ENCODE results near the gene MRPL12.

MRPL12 gene

DNA sequence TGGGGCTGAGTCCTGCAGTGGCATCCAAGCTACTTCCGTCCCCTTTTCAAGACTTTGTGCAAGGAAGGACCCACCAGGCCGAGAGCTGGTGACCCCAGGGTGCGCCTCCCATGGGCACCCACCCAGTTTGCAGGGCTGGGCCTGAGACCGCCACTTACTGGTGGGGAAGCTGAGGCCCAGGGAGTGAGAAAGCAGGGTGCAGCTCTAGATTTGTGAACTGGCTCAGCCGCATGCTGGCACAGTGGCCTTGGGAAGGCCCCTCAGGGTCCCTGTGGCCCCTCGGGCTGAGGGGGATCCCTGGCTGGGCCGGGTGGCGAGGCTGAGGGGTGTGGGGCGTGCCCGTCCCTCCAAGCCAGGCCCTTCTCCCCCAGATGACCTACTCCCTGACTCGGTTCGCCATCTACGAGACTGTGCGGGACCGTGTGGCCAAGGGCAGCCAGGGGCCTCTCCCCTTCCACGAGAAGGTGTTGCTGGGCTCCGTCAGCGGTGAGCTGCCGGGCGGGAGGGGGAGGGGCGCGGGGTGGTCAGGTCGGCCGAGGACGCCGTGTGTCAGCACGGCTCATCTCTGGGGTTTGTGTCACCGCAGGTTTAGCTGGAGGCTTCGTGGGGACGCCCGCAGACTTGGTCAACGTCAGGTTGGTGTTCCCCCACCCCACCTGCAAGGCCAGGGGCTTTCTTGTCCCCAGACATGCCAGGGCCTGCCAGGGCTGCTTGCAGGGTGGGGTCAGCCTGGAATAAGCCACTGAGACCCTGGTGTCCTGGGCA lies 12.1 kb downstream of the MRPL12 start:
- peaks cover 2% of the 10 kb centered on the region for H3K4me1 ChIP-seq (ENCODE audit: control insufficient read depth, insufficient read depth, low read length)
- no peaks in the 10 kb centered on the region for H3K27me3 ChIP-seq (ENCODE audit: control insufficient read depth, insufficient read depth, low read length)
- H3K4me3 ChIP-seq (ENCODE audit: low read depth, low read length) = no peak overlapping the region
- no peaks in the 10 kb centered on the region for H3K9me3 ChIP-seq (ENCODE audit: control insufficient read depth, insufficient read depth, low read length)
- no peak overlapping the region for H3K9ac ChIP-seq (ENCODE audit: low read depth, low read length)
- H3K36me3 ChIP-seq (ENCODE audit: control insufficient read depth, insufficient read depth, low read length) = peaks cover 36% of the 10 kb centered on the region

GRCh38 chr17:81715872-81716673 lies 12.9 kb downstream of the MRPL12 start:
- no peaks in the 10 kb centered on the region for H3K9me3 ChIP-seq (ENCODE audit: control insufficient read depth, insufficient read depth, low read length)
- peaks cover 5% of the 10 kb centered on the region for H3K4me1 ChIP-seq (ENCODE audit: control insufficient read depth, insufficient read depth, low read length)
- H3K36me3 ChIP-seq (ENCODE audit: control insufficient read depth, insufficient read depth, low read length) = peaks cover 36% of the 10 kb centered on the region
- no peak overlapping the region for H3K9ac ChIP-seq (ENCODE audit: low read depth, low read length)
- H3K4me3 ChIP-seq (ENCODE audit: low read depth, low read length) = no peak overlapping the region
- H3K27me3 ChIP-seq (ENCODE audit: control insufficient read depth, insufficient read depth, low read length) = no peaks in the 10 kb centered on the region

GRCh38 chr17:81716674-81716996 lies 13.5 kb downstream of the MRPL12 start:
- Histone ChIP-seq H3K36me3 (ENCODE audit: control insufficient read depth, insufficient read depth, low read length) (peaks cover 36% of the 10 kb centered on the region), H3K9ac (ENCODE audit: low read depth, low read length) (no peak overlapping the region), H3K27me3 (ENCODE audit: control insufficient read depth, insufficient read depth, low read length) (no peaks in the 10 kb centered on the region), H3K9me3 (ENCODE audit: control insufficient read depth, insufficient read depth, low read length) (no peaks in the 10 kb centered on the region), H3K4me1 (ENCODE audit: control insufficient read depth, insufficient read depth, low read length) (peaks cover 7% of the 10 kb centered on the region), H3K4me3 (ENCODE audit: low read depth, low read length) (no peak overlapping the region)

- H3K4me1 ChIP-seq (ENCODE audit: control insufficient read depth, insufficient read depth, low read length) = peaks cover 7% of the 10 kb centered on the region
These were observed 14.0 kb downstream of the MRPL12 start for GRCh38 chr17:81717049-81717765.

DNA sequence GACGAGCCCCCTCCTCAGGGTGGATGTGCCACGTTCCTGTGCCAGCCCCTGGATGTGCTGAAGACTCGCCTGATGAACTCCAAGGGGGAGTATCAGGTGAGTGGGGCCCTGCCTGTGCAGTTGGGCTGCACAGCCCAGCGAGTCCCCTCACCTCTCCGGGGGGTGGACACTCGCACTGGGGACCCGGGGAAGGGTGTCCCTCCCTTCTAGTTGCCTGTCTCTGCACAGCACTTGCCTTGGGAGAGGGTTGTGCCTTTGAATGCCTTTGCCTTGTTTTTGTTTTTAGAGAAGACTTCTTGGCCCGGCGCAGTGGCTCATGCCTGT lies 14.6 kb downstream of the MRPL12 start:
- peaks cover 10% of the 10 kb centered on the region for H3K4me1 ChIP-seq (ENCODE audit: control insufficient read depth, insufficient read depth, low read length)
- no peaks in the 10 kb centered on the region for H3K27me3 ChIP-seq (ENCODE audit: control insufficient read depth, insufficient read depth, low read length)
- no peak overlapping the region for H3K9ac ChIP-seq (ENCODE audit: low read depth, low read length)
- peaks cover 36% of the 10 kb centered on the region for H3K36me3 ChIP-seq (ENCODE audit: control insufficient read depth, insufficient read depth, low read length)
- no peak overlapping the region for H3K4me3 ChIP-seq (ENCODE audit: low read depth, low read length)
- H3K9me3 ChIP-seq (ENCODE audit: control insufficient read depth, insufficient read depth, low read length) = no peaks in the 10 kb centered on the region

More at GRCh38 chr17:81717049-81717765, 14.0 kb downstream of the MRPL12 start:
- Histone ChIP-seq H3K9ac (ENCODE audit: low read depth, low read length) (no peak overlapping the region), H3K27me3 (ENCODE audit: control insufficient read depth, insufficient read depth, low read length) (no peaks in the 10 kb centered on the region), H3K9me3 (ENCODE audit: control insufficient read depth, insufficient read depth, low read length) (no peaks in the 10 kb centered on the region), H3K36me3 (ENCODE audit: control insufficient read depth, insufficient read depth, low read length) (peaks cover 36% of the 10 kb centered on the region), H3K4me3 (ENCODE audit: low read depth, low read length) (no peak overlapping the region)

DNA sequence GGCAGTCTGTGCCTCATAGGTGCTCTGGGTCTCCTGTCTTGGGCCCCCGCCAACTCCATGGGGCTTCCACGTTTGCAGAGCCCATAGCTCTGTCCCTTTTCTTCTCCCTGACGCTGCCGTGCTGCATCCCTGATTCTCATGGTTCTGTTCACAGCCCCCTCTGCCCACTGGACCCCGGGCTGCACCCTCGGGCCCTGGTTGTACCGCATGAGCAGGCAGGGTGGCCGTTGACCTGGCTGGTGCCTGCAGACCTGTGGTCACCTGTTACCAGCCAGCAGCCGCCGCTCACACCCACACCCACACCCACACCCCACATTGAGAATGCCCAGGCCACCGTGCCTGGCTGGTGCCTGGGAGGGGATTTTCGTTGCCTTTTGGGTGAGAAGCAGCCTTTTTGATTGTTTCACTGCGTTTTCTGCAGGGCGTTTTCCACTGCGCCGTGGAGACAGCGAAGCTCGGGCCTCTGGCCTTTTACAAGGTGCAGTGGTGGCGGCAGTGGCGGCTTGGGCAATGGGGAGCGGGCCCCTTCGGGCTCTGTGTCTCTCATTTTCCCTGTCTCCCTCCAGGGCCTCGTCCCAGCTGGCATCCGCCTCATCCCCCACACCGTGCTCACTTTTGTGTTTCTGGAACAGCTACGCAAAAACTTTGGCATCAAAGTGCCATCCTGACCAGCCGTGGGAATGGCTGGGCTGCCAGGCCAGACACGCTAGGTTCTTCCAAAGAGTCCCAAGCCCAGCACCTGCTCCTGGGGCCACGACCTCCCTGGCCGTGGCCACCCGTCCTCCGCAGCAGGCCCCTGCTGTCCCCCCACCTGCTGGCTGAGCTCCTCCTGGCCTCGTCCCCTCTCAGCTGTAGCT lies 16.5 kb downstream of the MRPL12 start:
- Histone ChIP-seq H3K4me3 (ENCODE audit: low read depth, low read length) (no peak overlapping the region), H3K27me3 (ENCODE audit: control insufficient read depth, insufficient read depth, low read length) (no peaks in the 10 kb centered on the region), H3K4me1 (ENCODE audit: control insufficient read depth, insufficient read depth, low read length) (peaks cover 8% of the 10 kb centered on the region), H3K9me3 (ENCODE audit: control insufficient read depth, insufficient read depth, low read length) (no peaks in the 10 kb centered on the region), H3K9ac (ENCODE audit: low read depth, low read length) (no peak overlapping the region), H3K36me3 (ENCODE audit: control insufficient read depth, insufficient read depth, low read length) (peaks cover 28% of the 10 kb centered on the region)

GRCh38 chr17:81720267-81721071 lies 17.3 kb downstream of the MRPL12 start:
- H3K36me3 ChIP-seq (ENCODE audit: control insufficient read depth, insufficient read depth, low read length) = peaks cover 23% of the 10 kb centered on the region
- peak overlapping the region; percentile 37 for H3K9ac ChIP-seq (ENCODE audit: low read depth, low read length)
- H3K4me3 ChIP-seq (ENCODE audit: low read depth, low read length) = no peak overlapping the region
- peaks cover 8% of the 10 kb centered on the region for H3K4me1 ChIP-seq (ENCODE audit: control insufficient read depth, insufficient read depth, low read length)
- no peaks in the 10 kb centered on the region for H3K27me3 ChIP-seq (ENCODE audit: control insufficient read depth, insufficient read depth, low read length)
- H3K9me3 ChIP-seq (ENCODE audit: control insufficient read depth, insufficient read depth, low read length) = no peaks in the 10 kb centered on the region

DNA sequence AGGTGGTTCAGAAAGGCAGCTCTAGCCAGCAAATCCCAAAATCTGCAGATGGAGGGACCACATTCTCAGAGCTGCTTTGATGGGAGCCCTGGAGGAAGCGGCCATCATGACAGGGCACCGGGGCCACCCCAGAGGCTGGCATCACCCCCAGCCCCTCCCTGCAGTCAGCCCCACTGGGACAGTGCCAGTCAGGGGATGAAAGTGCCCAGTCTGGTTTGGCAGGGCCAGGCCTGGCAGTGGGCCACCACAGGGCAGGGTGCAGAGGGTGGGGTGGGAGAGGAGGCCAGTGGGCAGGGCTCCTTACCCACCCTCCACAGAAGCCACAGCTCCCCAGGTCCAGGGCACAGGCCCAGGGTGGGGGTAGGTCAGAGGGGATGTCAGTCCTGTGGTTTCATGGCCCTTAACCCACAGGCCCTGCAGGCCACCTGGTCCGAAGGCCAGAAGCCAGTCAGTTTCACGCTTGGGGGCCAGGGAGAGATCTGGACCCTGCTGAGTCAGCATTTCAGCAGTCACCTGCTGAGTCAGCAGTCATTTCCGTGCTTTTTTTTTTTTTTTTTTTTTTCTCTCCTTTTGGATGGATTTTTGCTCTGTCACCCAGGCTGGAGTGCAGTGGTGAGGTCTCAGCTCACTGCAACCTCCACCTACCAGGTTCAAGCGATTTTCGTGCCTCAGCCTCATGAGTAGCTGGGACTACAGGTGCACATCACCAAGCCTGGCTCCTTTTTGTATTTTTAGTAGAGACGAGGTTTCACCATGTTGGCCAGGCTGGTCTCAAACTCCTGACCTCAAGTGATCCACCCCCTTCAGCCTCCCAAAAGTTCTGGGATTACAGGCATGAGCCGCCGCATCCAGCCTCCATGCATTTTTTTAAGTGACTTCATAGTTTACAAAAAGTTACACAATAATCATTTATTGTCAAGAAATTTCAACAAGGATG lies 19.3 kb downstream of the MRPL12 start:
- peaks cover 14% of the 10 kb centered on the region for H3K36me3 ChIP-seq (ENCODE audit: control insufficient read depth, insufficient read depth, low read length)
- H3K4me1 ChIP-seq (ENCODE audit: control insufficient read depth, insufficient read depth, low read length) = peaks cover 8% of the 10 kb centered on the region
- H3K27me3 ChIP-seq (ENCODE audit: control insufficient read depth, insufficient read depth, low read length) = no peaks in the 10 kb centered on the region
- H3K9ac ChIP-seq (ENCODE audit: low read depth, low read length) = no peak overlapping the region
- no peak overlapping the region for H3K4me3 ChIP-seq (ENCODE audit: low read depth, low read length)
- no peaks in the 10 kb centered on the region for H3K9me3 ChIP-seq (ENCODE audit: control insufficient read depth, insufficient read depth, low read length)

DNA sequence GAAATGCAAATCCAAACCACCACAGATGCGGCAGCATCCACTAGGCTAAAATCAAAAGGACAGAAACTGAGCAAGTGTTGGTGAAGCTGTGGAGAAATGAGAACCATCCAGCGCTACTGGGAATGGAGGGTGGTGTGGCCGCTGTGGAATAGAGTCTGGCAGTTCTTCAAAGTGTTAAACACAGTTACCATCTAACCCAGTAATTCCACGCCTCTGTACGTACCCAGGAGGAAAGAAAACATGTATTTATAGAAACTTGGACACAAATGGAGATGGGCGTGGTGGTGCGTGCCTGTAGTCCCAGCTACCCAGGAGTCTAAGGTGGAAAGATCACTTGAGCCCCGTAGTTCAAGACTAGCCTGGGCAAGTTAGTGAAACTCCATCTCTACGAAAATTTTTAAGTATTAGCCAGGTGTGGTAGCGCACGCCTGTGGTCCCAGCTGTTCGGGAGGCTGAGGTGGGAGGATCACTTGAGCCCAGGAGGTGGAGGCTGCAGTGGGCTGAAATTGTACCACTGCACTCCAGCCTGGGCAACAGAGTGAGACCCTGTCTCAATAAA lies 20.6 kb downstream of the MRPL12 start:
- Histone ChIP-seq H3K4me3 (ENCODE audit: low read depth, low read length) (no peak overlapping the region), H3K9me3 (ENCODE audit: control insufficient read depth, insufficient read depth, low read length) (no peaks in the 10 kb centered on the region), H3K27me3 (ENCODE audit: control insufficient read depth, insufficient read depth, low read length) (no peaks in the 10 kb centered on the region), H3K4me1 (ENCODE audit: control insufficient read depth, insufficient read depth, low read length) (peaks cover 8% of the 10 kb centered on the region), H3K9ac (ENCODE audit: low read depth, low read length) (no peak overlapping the region), H3K36me3 (ENCODE audit: control insufficient read depth, insufficient read depth, low read length) (peaks cover 5% of the 10 kb centered on the region)

DNA sequence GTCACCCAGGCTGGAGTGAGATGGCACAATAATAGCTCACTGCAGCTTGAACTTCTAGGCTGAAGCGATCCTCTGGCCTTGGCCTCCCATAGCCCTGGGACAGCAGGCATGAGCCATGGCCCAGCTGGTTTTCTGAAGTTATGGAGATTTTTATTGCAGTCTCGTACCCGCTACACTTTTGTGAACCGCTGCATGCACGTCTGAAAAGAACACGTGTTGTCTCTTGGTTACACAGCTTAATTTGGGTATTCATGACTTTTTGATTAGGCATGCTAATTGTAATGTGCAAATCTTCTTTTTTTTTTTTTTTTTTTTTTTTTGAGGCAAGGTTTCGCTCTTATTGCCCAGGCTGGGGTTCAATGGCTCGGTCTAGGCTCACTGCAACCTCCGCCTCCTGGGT lies 22.3 kb downstream of the MRPL12 start:
- H3K27me3 ChIP-seq (ENCODE audit: control insufficient read depth, insufficient read depth, low read length) = no peaks in the 10 kb centered on the region
- no peak overlapping the region for H3K4me3 ChIP-seq (ENCODE audit: low read depth, low read length)
- no peaks in the 10 kb centered on the region for H3K36me3 ChIP-seq (ENCODE audit: control insufficient read depth, insufficient read depth, low read length)
- no peaks in the 10 kb centered on the region for H3K9me3 ChIP-seq (ENCODE audit: control insufficient read depth, insufficient read depth, low read length)
- peaks cover 8% of the 10 kb centered on the region for H3K4me1 ChIP-seq (ENCODE audit: control insufficient read depth, insufficient read depth, low read length)
- no peak overlapping the region for H3K9ac ChIP-seq (ENCODE audit: low read depth, low read length)

All from iPS-15b (cell line).